A673 (cell line): Measurements from ENCODE around the gene SMCHD1. TPM values are rescaled to one million over a fixed set of nuclear protein-coding genes. Genes with fewer than 3 reads are reported as not detected.

ENCODE experiments used
- BruUV-seq: library from RNA; stranded (reverse); fragments of 400-500 nt; replicated peaks from 2 replicates; lab custom pipeline; 2021; lab: Mats Ljungman, UMichigan
- CTCF ChIA-PET: fragments of 300-600 bp; sonication (Branson Sonifier 250); formaldehyde crosslinking; loops from one replicate; lab custom pipeline; 2022; ENCODE audit warnings: antibody characterized with exemption; lab: Charles Lee
- POLR2A ChIA-PET: fragments of 300-600 bp; sonication (Branson Sonifier 250); formaldehyde crosslinking; loops from one replicate; lab custom pipeline; 2022; ENCODE audit warnings: antibody characterized with exemption; ENCODE audit not compliant: low non-redundant PET; lab: Charles Lee
- DNase-seq: peaks from one replicate; pipeline ENCODE4 v3.0.0-alpha.2; 2015; ENCODE audit warnings: low spot score
- H3K27ac ChIP-seq: fragments of 200-600 bp; sonication (generic); 2 replicates; pipeline ENCODE4 v1.5.1; 2016; ENCODE audit warnings: mixed run types, low read depth, mild to moderate bottlenecking, mixed read lengths, antibody characterized with exemption, low read length; ENCODE audit not compliant: poor library complexity, severe bottlenecking
- H3K27me3 ChIP-seq: fragments of 200-600 bp; sonication (generic); replicated peaks from 2 replicates; pipeline ENCODE4 v1.6.1; 2017; ENCODE audit warnings: mixed run types, low read depth, mild to moderate bottlenecking, mixed read lengths, antibody characterized with exemption, low read length; ENCODE audit not compliant: insufficient read depth, poor library complexity
- H3K36me3 ChIP-seq: fragments of 200-600 bp; sonication (generic); 2 replicates; pipeline ENCODE4 v1.6.1; 2016; ENCODE audit warnings: mixed run types, mild to moderate bottlenecking, mixed read lengths, antibody characterized with exemption, low read length; ENCODE audit not compliant: insufficient read depth, poor library complexity, severe bottlenecking
- H3K4me1 ChIP-seq: fragments of 200-600 bp; sonication (generic); 2 replicates; pipeline ENCODE4 v1.6.1; 2017; ENCODE audit warnings: mixed run types, mild to moderate bottlenecking, mixed read lengths, antibody characterized with exemption, low read length; ENCODE audit not compliant: insufficient read depth, poor library complexity, severe bottlenecking
- H3K4me3 ChIP-seq: fragments of 200-600 bp; sonication (generic); 2 replicates; pipeline ENCODE4 v1.5.1; 2016; ENCODE audit warnings: low read depth, mixed run types, mild to moderate bottlenecking, mixed read lengths, low read length; ENCODE audit not compliant: poor library complexity, severe bottlenecking
- H3K9me3 ChIP-seq: fragments of 200-600 bp; sonication (generic); 2 replicates; pipeline ENCODE4 v1.6.1; 2016; ENCODE audit warnings: mixed run types, low read depth, mild to moderate bottlenecking, mixed read lengths, antibody characterized with exemption, low read length; ENCODE audit not compliant: poor library complexity, severe bottlenecking
- CTCF ChIP-seq: fragments of 300-800, 200-600 bp; sonication (generic); conservative IDR thresholded peaks from 2 replicates; pipeline ENCODE4 v1.5.1; 2017; ENCODE audit warnings: low read depth, mild to moderate bottlenecking, antibody characterized with exemption, low read length, moderate library complexity, mixed read lengths
- EZH2 ChIP-seq: fragments of 200-600 bp; sonication (generic); IDR thresholded peaks from 2 replicates; pipeline ENCODE4 v1.6.1; 2017; ENCODE audit warnings: borderline replicate concordance, low read depth, mild to moderate bottlenecking, mixed read lengths, antibody characterized with exemption, low read length; ENCODE audit not compliant: poor library complexity, severe bottlenecking
- intact Hi-C: fragments of 100-400 bp; cut with micrococcal nuclease; formaldehyde crosslinking; loops from one replicate; pipeline ENCODE4 v1.10.0; 2022; ENCODE audit not compliant: unreplicated experiment
- total RNA-seq: library from RNA; stranded (reverse); gene quantifications from 2 replicates; pipeline ENCODE4 v1.2.3, GENCODE V29; 2021

Gene SMCHD1
- total RNA-seq, 1 experiment from 2014 or later, result 80.9 TPM

- no peak for TF ChIP-seq CTCF
- intact Hi-C loops, result no loop called here
- Histone ChIP-seq H3K4me3 (no peak overlapping the region), H3K27ac (no peak overlapping the region), H3K27me3 (no peaks in the 10 kb centered on the region), H3K4me1 (peaks cover 1% of the 10 kb centered on the region), H3K36me3 (peaks cover 81% of the 10 kb centered on the region), H3K9me3 (no peaks in the 10 kb centered on the region)
- CTCF ChIA-PET, result no interaction called here
- no peak for DNase-seq
- POLR2A ChIA-PET, result no interaction called here
- BruUV-seq, result no TSS peak
Measured at GRCh38 chr18:2610549-2610948, 45.0 kb upstream of the SMCHD1 start.

- no peak for TF ChIP-seq CTCF
- TF ChIP-seq EZH2, result no peak
- no peaks in the 10 kb centered on the region for H3K4me1 ChIP-seq
- H3K27me3 ChIP-seq, result no peaks in the 10 kb centered on the region
- H3K4me3 ChIP-seq, result no peak overlapping the region
- H3K27ac ChIP-seq, result no peak overlapping the region
- peaks cover 76% of the 10 kb centered on the region for H3K36me3 ChIP-seq
- intact Hi-C loops, result no loop called here
- no peaks in the 10 kb centered on the region for H3K9me3 ChIP-seq
- CTCF ChIA-PET, result no interaction called here
- no TSS peak for BruUV-seq
- no peak for DNase-seq
- POLR2A ChIA-PET, result interaction anchor here (0.7 kb wide), 1 partner anchor 33 kb away, joined by 3 read pairs; no protein-coding TSS in a partner anchor
Measured at GRCh38 chr18:2612996-2613395, 42.5 kb upstream of the SMCHD1 start.

- H3K4me3 ChIP-seq, result no peak overlapping the region
- intact Hi-C loops, result no loop called here
- TF ChIP-seq CTCF (no peak), EZH2 (no peak)
- no peaks in the 10 kb centered on the region for H3K27me3 ChIP-seq
- no peaks in the 10 kb centered on the region for H3K4me1 ChIP-seq
- no TSS peak for BruUV-seq
- no peak overlapping the region for H3K27ac ChIP-seq
- ChIA-PET CTCF (no interaction called here), POLR2A (no interaction called here)
- peaks cover 38% of the 10 kb centered on the region for H3K36me3 ChIP-seq
- no peaks in the 10 kb centered on the region for H3K9me3 ChIP-seq
- DNase-seq, result no peak
Measured at GRCh38 chr18:2617401-2617998, 38.0 kb upstream of the SMCHD1 start.
